GM12878 (cell line): ENCODE results near the gene DUSP15. TPM values are rescaled to one million over a fixed set of nuclear protein-coding genes. Genes with fewer than 3 reads are reported as not detected.

ENCODE experiments used
- BCL11A ChIP-seq: IDR thresholded peaks from 2 replicates; pipeline ENCODE4 v1.6.1; 2011; ENCODE audit warnings: low read depth, low read length
- EP300 ChIP-seq, 2 experiments: fragments of 150-350 bp in 1 of 2; IDR thresholded peaks; 2 replicates each; pipeline ENCODE4 v1.6.1; 2011 to 2012; ENCODE audit warnings: low read depth in 2 of 2, low read length in 2 of 2, borderline replicate concordance in 1 of 2, improper control_type of control experiment in 1 of 2, inconsistent platforms in 1 of 2; ENCODE audit not compliant: control insufficient read depth in 1 of 2
- GATAD2B ChIP-seq: fragments of 450-650 bp; conservative IDR thresholded peaks from 2 replicates; pipeline ENCODE4 v1.6.1; 2017; ENCODE audit warnings: low read depth, mild to moderate bottlenecking, moderate library complexity
- HDGF ChIP-seq: fragments of 450-650 bp; IDR thresholded peaks from 2 replicates; pipeline ENCODE4 v1.6.1; 2016; ENCODE audit warnings: antibody characterized with exemption
- JUND ChIP-seq: IDR thresholded peaks from 2 replicates; pipeline ENCODE4 v1.6.1; 2012; ENCODE audit warnings: low read depth, mild to moderate bottlenecking, low read length, improper control_type of control experiment, moderate library complexity
- LARP7 ChIP-seq: fragments of 450-650 bp; IDR thresholded peaks from 2 replicates; pipeline ENCODE4 v1.6.1; 2017; ENCODE audit warnings: mild to moderate bottlenecking
- PAX5 ChIP-seq: IDR thresholded peaks from 2 replicates; pipeline ENCODE4 v1.6.1; 2011; ENCODE audit warnings: low read depth, low read length, borderline replicate concordance
- PBX3 ChIP-seq: IDR thresholded peaks from 2 replicates; pipeline ENCODE4 v1.6.1; 2011; ENCODE audit warnings: mild to moderate bottlenecking, low read depth, low read length, moderate library complexity; ENCODE audit not compliant: insufficient replicate concordance
- PKNOX1 ChIP-seq: fragments of 450-650 bp; IDR thresholded peaks from 2 replicates; pipeline ENCODE4 v1.6.1; 2016; ENCODE audit warnings: mild to moderate bottlenecking
- POU2F2 ChIP-seq: IDR thresholded peaks from 3 replicates; pipeline ENCODE4 v1.6.1; 2011; ENCODE audit warnings: low read depth, mild to moderate bottlenecking, low read length, borderline replicate concordance
- SMARCA5 ChIP-seq: fragments of 450-650 bp; IDR thresholded peaks from 2 replicates; pipeline ENCODE4 v1.6.1; 2017; ENCODE audit warnings: mild to moderate bottlenecking
- SREBF1 ChIP-seq: IDR thresholded peaks from 2 replicates; pipeline ENCODE4 v1.6.1; 2012; ENCODE audit warnings: mild to moderate bottlenecking, low read length
- SUZ12 ChIP-seq: fragments of 200-600 bp; sonication (generic); IDR thresholded peaks from one replicate; pipeline ENCODE4 v1.6.1; 2018; ENCODE audit warnings: antibody characterized with exemption, mild to moderate bottlenecking; ENCODE audit not compliant: unreplicated experiment
- TCF7 ChIP-seq: IDR thresholded peaks from 2 replicates; pipeline ENCODE4 v1.6.1; 2014; ENCODE audit warnings: antibody characterized with exemption, borderline replicate concordance
- ZBTB40 ChIP-seq: fragments of 450-650 bp; IDR thresholded peaks from 2 replicates; pipeline ENCODE4 v1.6.1; 2016; ENCODE audit warnings: mild to moderate bottlenecking, moderate library complexity, borderline replicate concordance
- ZNF217 ChIP-seq: fragments of 450-650 bp; IDR thresholded peaks from 2 replicates; pipeline ENCODE4 v1.6.1; 2017; ENCODE audit warnings: antibody characterized with exemption, mild to moderate bottlenecking
- ZNF687 ChIP-seq: fragments of 450-650 bp; IDR thresholded peaks from 2 replicates; pipeline ENCODE4 v1.6.1; 2017; ENCODE audit warnings: mild to moderate bottlenecking, moderate library complexity
- polyA plus RNA-seq, 11 experiments: library from polyadenylated mRNA; depleted of rRNA in 4 of 11; unstranded in 6 of 11; stranded (reverse) in 5 of 11; fragments of >200 nt; fragmentation: Nextera tagmentation in 4 of 11; fragmentation: Illumina TruSeq in 1 of 11; extraction: Ambion mirVana in 4 of 11; extraction: Trizol in 1 of 11; gene quantifications; 1 replicate in 1 of 11; 2 replicates in 10 of 11; pipeline versions ENCODE4 v1.2.1 to v1.2.3, GENCODE V29; 2011 to 2016; ENCODE audit warnings: inconsistent platforms in 2 of 11, missing spikeins in 2 of 11, low read depth in 1 of 11
- total RNA-seq, 4 experiments: library from RNA; depleted of rRNA in 3 of 4; stranded (reverse); fragments of >200 nt in 3 of 4; fragmentation: Illumina TruSeq in 1 of 4; extraction: Trizol in 1 of 4; gene quantifications; 2 replicates each; pipeline versions ENCODE4 v1.2.1 to v1.2.3, GENCODE V29; 2013 to 2021

The DUSP15 gene
- total and polyA plus RNA-seq, 10 of the 15 experiments (the other 5 are each of a cell fraction or from before 2014, with no cell fraction given) = 0.06 to 2.5 (median 0.67) TPM; not detected in 1

- TF ChIP-seq PBX3 = no peak
- TF ChIP-seq ZBTB40 = peak; percentile 40; the same call in 1 of the 2 replicates
- peak; percentile 72 for TF ChIP-seq LARP7
- peak; percentile 76 for TF ChIP-seq PKNOX1
- TF ChIP-seq ZNF217 = 0 out of 2 replicates have a peak, but pooled peaks have one; percentile 26
- no peak for TF ChIP-seq EP300 (IDR thresholded peaks at IDR 0.05; ENCODE audit: borderline replicate concordance in 1 of 2, control insufficient read depth in 1 of 2, low read depth in 2 of 2, low read length in 2 of 2)
- TF ChIP-seq BCL11A = no peak
- peak; percentile 82; the same call in 1 of the 2 replicates for TF ChIP-seq HDGF
- 0 out of 2 replicates have a peak, but pooled peaks have one; percentile 60 for TF ChIP-seq ZNF687
- peak; percentile 95; the same call in 1 of the 2 replicates for TF ChIP-seq GATAD2B
- no peak for TF ChIP-seq SREBF1
- TF ChIP-seq SUZ12 = peak; percentile 57
- TF ChIP-seq JUND = peak; percentile 46; the same call in 1 of the 2 replicates
- no peak for TF ChIP-seq SMARCA5
- no peak for TF ChIP-seq PAX5
- no peak for TF ChIP-seq TCF7
- no peak for TF ChIP-seq POU2F2
Measured at GRCh38 chr20:31869942-31870725, at the start of gene DUSP15, which contains the start of gene TTLL9 (continued).
